Neural progenitor cell (in vitro differentiated cells): ENCODE measurements around the gene COX4I2.

ENCODE experiments used
- EZH2 ChIP-seq: fragments of 200-600 bp; sonication (generic); IDR thresholded peaks from 2 replicates; pipeline ENCODE4 v1.6.1; 2017; ENCODE audit warnings: antibody characterized with exemption, mild to moderate bottlenecking, moderate library complexity
- TF ChIP-seq, protein P1 (sequence below): fragments of 200-600 bp; sonication (generic); IDR thresholded peaks from 2 replicates; pipeline ENCODE4 v1.5.1; 2017; ENCODE audit warnings: antibody characterized with exemption, mild to moderate bottlenecking

DNA sequence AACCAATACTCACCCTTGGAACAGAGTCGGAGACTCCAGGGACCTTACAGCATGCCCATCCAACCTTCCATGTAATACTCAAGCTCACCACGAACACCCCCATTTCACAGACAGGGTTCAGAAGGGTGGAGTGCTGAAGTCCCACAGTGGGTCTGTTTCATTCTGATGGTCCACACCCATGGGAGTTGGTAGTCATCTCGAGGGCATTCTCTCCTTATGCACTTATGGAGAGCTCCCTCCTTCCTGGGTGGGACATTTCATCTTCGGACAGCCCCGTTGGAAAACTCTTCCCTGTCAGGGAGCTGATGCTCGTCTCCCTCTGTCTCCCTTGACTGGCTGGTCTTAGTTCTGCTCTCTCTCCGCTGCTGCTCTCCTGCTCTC lies 38.9 kb downstream of the COX4I2 start:
- TF ChIP-seq, protein P1, sequence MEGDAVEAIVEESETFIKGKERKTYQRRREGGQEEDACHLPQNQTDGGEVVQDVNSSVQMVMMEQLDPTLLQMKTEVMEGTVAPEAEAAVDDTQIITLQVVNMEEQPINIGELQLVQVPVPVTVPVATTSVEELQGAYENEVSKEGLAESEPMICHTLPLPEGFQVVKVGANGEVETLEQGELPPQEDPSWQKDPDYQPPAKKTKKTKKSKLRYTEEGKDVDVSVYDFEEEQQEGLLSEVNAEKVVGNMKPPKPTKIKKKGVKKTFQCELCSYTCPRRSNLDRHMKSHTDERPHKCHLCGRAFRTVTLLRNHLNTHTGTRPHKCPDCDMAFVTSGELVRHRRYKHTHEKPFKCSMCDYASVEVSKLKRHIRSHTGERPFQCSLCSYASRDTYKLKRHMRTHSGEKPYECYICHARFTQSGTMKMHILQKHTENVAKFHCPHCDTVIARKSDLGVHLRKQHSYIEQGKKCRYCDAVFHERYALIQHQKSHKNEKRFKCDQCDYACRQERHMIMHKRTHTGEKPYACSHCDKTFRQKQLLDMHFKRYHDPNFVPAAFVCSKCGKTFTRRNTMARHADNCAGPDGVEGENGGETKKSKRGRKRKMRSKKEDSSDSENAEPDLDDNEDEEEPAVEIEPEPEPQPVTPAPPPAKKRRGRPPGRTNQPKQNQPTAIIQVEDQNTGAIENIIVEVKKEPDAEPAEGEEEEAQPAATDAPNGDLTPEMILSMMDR, result no peak
- TF ChIP-seq EZH2, result no peak
